OCI-LY3 (cell line): ENCODE data around the gene AHCYL2.

Experiments
- EZH2phosphoT487 ChIP-seq: fragments of 200-600 bp; shearing (Covaris generic); IDR thresholded peaks from 2 replicates; pipeline ENCODE4 v1.6.1; 2018; ENCODE audit warnings: antibody characterized with exemption, mixed run types, low read depth
- TF ChIP-seq, protein P1 (sequence below): fragments of 200-600, 300-600 bp; sonication (generic); IDR thresholded peaks from 2 replicates; pipeline ENCODE4 v1.5.1; 2014; ENCODE audit warnings: antibody characterized with exemption, low read length, low read depth

DNA sequence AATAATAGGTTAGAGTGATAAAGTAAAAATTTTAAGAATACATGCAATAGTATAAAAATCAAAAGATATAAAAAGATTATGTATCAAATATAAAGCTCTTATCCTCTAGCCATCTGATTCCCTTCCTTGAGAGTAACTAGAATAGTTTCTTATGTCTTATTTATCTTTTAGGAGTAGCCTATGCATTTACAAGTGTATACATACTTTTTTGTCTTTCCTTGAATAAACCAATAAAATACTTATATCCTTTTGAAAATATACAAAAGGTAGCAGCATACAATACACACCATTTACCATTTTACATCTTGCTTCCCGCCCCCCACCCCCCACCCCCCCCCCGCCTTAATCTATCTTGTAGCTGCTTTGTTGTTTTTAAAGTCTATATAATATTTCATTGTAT is 31.4 kb downstream of the AHCYL2 start:
- TF ChIP-seq, protein P1, sequence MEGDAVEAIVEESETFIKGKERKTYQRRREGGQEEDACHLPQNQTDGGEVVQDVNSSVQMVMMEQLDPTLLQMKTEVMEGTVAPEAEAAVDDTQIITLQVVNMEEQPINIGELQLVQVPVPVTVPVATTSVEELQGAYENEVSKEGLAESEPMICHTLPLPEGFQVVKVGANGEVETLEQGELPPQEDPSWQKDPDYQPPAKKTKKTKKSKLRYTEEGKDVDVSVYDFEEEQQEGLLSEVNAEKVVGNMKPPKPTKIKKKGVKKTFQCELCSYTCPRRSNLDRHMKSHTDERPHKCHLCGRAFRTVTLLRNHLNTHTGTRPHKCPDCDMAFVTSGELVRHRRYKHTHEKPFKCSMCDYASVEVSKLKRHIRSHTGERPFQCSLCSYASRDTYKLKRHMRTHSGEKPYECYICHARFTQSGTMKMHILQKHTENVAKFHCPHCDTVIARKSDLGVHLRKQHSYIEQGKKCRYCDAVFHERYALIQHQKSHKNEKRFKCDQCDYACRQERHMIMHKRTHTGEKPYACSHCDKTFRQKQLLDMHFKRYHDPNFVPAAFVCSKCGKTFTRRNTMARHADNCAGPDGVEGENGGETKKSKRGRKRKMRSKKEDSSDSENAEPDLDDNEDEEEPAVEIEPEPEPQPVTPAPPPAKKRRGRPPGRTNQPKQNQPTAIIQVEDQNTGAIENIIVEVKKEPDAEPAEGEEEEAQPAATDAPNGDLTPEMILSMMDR: no peak
- TF ChIP-seq EZH2phosphoT487: no peak
